Measurements from ENCODE around the gene BTNL8. TPM values are rescaled to one million over a fixed set of nuclear protein-coding genes. Genes with fewer than 3 reads are reported as not detected.

BTNL8 gene
- total RNA-seq, 1 donor from 2014 or later, result 0.58 TPM

DNA sequence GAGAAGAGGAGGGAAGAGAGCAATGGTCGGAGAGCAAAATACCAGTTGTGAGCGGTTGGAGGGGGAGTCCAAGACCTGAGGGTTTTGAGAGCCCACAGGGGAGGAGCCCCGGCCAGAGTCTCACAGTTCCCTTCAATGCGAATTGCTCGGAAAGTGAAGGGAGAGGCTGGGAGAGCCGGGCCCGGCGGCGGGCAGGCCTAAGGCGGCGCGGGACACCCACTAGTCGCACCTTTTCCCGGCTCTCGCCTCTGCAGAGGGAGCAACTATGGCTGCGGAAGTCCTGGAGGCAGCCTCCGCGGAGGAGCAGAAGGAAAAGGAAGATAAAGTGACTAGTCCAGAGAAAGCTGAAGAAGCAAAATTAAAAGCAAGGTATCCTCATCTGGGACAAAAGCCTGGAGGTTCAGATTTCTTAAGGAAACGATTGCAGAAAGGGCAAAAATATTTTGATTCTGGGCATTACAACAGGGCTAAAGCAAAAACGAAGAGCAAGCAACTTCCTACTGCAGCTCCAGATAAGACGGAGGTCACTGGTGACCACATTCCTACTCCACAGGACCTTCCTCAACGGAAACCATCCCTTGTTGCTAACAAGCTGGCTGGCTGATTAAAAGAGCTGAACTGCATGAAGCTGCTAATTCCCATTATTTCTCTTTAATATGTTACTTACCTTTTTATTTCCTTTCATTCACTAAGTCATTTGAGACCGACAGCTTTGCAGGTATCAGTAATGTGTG, 83.2 kb downstream of the BTNL8 start:
- H3K27me3 ChIP-seq (ENCODE audit: low read depth), result peaks cover 37% of the 10 kb centered on the region
- no peaks in the 10 kb centered on the region for H3K9me3 ChIP-seq (replicated peaks)
- H3K36me3 ChIP-seq, result no peaks in the 10 kb centered on the region
- H3K4me3 ChIP-seq, result no peak overlapping the region
- H3K4me1 ChIP-seq, result no peaks in the 10 kb centered on the region
- no peak overlapping the region for H3K27ac ChIP-seq (replicated peaks)
- TF ChIP-seq, protein P1, sequence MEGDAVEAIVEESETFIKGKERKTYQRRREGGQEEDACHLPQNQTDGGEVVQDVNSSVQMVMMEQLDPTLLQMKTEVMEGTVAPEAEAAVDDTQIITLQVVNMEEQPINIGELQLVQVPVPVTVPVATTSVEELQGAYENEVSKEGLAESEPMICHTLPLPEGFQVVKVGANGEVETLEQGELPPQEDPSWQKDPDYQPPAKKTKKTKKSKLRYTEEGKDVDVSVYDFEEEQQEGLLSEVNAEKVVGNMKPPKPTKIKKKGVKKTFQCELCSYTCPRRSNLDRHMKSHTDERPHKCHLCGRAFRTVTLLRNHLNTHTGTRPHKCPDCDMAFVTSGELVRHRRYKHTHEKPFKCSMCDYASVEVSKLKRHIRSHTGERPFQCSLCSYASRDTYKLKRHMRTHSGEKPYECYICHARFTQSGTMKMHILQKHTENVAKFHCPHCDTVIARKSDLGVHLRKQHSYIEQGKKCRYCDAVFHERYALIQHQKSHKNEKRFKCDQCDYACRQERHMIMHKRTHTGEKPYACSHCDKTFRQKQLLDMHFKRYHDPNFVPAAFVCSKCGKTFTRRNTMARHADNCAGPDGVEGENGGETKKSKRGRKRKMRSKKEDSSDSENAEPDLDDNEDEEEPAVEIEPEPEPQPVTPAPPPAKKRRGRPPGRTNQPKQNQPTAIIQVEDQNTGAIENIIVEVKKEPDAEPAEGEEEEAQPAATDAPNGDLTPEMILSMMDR (IDR thresholded peaks at IDR 0.05; ENCODE audit: borderline replicate concordance), result no peak
- intact Hi-C loops (cut with micrococcal nuclease), result no loop called here
- no peak for DNase-seq

DNA sequence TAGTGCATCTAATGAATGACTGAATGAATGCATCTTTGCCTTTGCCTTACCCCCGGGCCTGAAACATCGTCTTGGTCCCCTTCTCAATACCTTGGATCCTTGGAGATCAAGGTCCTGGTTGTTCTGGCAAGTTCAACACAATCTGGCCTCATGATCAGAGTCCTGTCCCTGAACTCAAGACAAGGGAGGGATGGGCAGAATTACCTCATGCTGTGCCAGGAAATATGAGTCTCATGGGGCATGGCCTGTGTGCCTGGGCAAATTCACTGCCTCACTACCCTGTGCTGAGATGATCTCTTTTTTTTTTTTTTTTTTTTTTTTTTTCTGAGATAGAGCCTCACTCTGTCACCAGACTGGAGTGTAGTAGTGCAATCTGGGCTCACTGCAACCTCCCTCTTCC, 89.1 kb downstream of the BTNL8 start:
- TF ChIP-seq, protein P1 (IDR thresholded peaks at IDR 0.05; ENCODE audit: borderline replicate concordance), result no peak
- H3K9me3 ChIP-seq (replicated peaks), result no peaks in the 10 kb centered on the region
- intact Hi-C loops (cut with micrococcal nuclease), result no loop called here
- H3K4me3 ChIP-seq, result no peak overlapping the region
- no peak for DNase-seq
- H3K27ac ChIP-seq (replicated peaks), result no peak overlapping the region
- H3K27me3 ChIP-seq (ENCODE audit: low read depth), result peaks cover 46% of the 10 kb centered on the region
- no peaks in the 10 kb centered on the region for H3K36me3 ChIP-seq
- H3K4me1 ChIP-seq, result no peaks in the 10 kb centered on the region

- H3K36me3 ChIP-seq, result no peaks in the 10 kb centered on the region
- no peak within 1 kb of the TSS for H3K4me3 ChIP-seq
- H3K9me3 ChIP-seq (replicated peaks), result peaks cover 4% of the 10 kb centered on the region
- H3K4me1 ChIP-seq, result no peaks in the 10 kb centered on the region
- TF ChIP-seq, protein P1 (IDR thresholded peaks at IDR 0.05; ENCODE audit: borderline replicate concordance), result no peak
- intact Hi-C loops (cut with micrococcal nuclease), result no loop called here
- peaks cover 46% of the 10 kb centered on the region for H3K27me3 ChIP-seq (ENCODE audit: low read depth)
- DNase-seq, result no peak
- H3K27ac ChIP-seq (replicated peaks), result no peak within 1 kb of the TSS
Observed at GRCh38 chr5:180988592-180988991, 89.6 kb downstream of the BTNL8 start, which contains the start of gene BTNL3. Gene BTNL3 (plus strand): TSS chr5:180988846. CDS start chr5:180989029, 183 bp downstream.

GRCh38 chr5:180990086-180990881, 91.3 kb downstream of the BTNL8 start:
- peaks cover 46% of the 10 kb centered on the region for H3K27me3 ChIP-seq (ENCODE audit: low read depth)
- intact Hi-C loops (cut with micrococcal nuclease), result no loop called here
- H3K9me3 ChIP-seq (replicated peaks), result peaks cover 21% of the 10 kb centered on the region
- TF ChIP-seq, protein P1 (IDR thresholded peaks at IDR 0.05; ENCODE audit: borderline replicate concordance), result no peak
- no peak overlapping the region for H3K4me3 ChIP-seq
- H3K4me1 ChIP-seq, result no peaks in the 10 kb centered on the region
- H3K27ac ChIP-seq (replicated peaks), result no peak overlapping the region
- H3K36me3 ChIP-seq, result no peaks in the 10 kb centered on the region
- DNase-seq, result no peak

- TF ChIP-seq, protein P1 (IDR thresholded peaks at IDR 0.05; ENCODE audit: borderline replicate concordance), result no peak
- peaks cover 24% of the 10 kb centered on the region for H3K9me3 ChIP-seq (replicated peaks)
- no peak overlapping the region for H3K27ac ChIP-seq (replicated peaks)
- H3K4me1 ChIP-seq, result no peaks in the 10 kb centered on the region
- intact Hi-C loops (cut with micrococcal nuclease), result no loop called here
- no peaks in the 10 kb centered on the region for H3K36me3 ChIP-seq
- no peak for DNase-seq
- H3K4me3 ChIP-seq, result no peak overlapping the region
- H3K27me3 ChIP-seq (ENCODE audit: low read depth), result peaks cover 40% of the 10 kb centered on the region
Observed at GRCh38 chr5:180990882-180991242, 91.9 kb downstream of the BTNL8 start.

Other genes with a start within 250 kb of the BTNL8 start
- gene FLT4, start 249.6 kb upstream of the BTNL8 start, total RNA-seq, result 6.1 TPM
- not detected for gene OR2Y1, start 159.1 kb upstream of the BTNL8 start, total RNA-seq
- 60.4 TPM for gene MGAT1, start 96.4 kb upstream of the BTNL8 start, total RNA-seq
- 15.9 TPM for gene ZFP62, start 37.9 kb upstream of the BTNL8 start, total RNA-seq
- not detected for gene BTNL3, start 89.7 kb downstream of the BTNL8 start, total RNA-seq
- gene BTNL9, start 141.1 kb downstream of the BTNL8 start, total RNA-seq, result 38.5 TPM
- not detected for gene OR2V1, start 232.0 kb downstream of the BTNL8 start, total RNA-seq
- not detected for gene OR2V2, start 248.4 kb downstream of the BTNL8 start, total RNA-seq

Data from left ventricle myocardium inferior (tissue), 1 donor.